Heart left ventricle (tissue), 16 donors: Measurements from ENCODE around the gene SPIRE1. TPM values are rescaled to one million over a fixed set of nuclear protein-coding genes. Genes with fewer than 3 reads are reported as not detected.
"Not testable (repeated sequence)": the region's sequence is repeated elsewhere in the genome, so short reads cannot be mapped to it uniquely, and the experiment has no call there.

Experiments used
- ATAC-seq, 4 donors: fragments of 200-7000 bp; cut with Tn5 transposase; one replicate each; pipeline ENCODE4 v1.9.1; 2020 to 2022; ENCODE audit warnings: moderate library complexity in 4 of 4, mild to moderate bottlenecking in 3 of 4, moderate number of reproducible peaks in 1 of 4
- DNase-seq, 5 donors: peaks; one replicate each; pipeline ENCODE4 v3.0.0-alpha.2; 2020
- H3K27ac ChIP-seq, 12 donors: fragments of 200-600 bp; sonication (generic) in 4 of 12; one replicate each; pipeline versions ENCODE4 v1.5.0 to v1.8.0; 2016 to 2022; ENCODE audit warnings: mild to moderate bottlenecking in 2 of 12
- H3K27me3 ChIP-seq, 9 donors: fragments of 200-600 bp; sonication (generic) in 2 of 9; one replicate each; pipeline versions ENCODE4 v1.5.1 to v1.8.0; 2016 to 2022; ENCODE audit warnings: mild to moderate bottlenecking in 3 of 9
- H3K36me3 ChIP-seq, 9 donors: fragments of 200-600 bp; sonication (generic) in 2 of 9; one replicate each; pipeline versions ENCODE4 v1.5.0 to v1.8.0; 2018 to 2022; ENCODE audit warnings: mild to moderate bottlenecking in 2 of 9
- H3K4me1 ChIP-seq, 12 donors: fragments of 200-600 bp; sonication (generic) in 4 of 12; one replicate each; pipeline versions ENCODE4 v1.5.0 to v1.8.0; 2016 to 2022; ENCODE audit warnings: mild to moderate bottlenecking in 3 of 12
- H3K4me3 ChIP-seq, 12 donors: fragments of 200-600 bp; sonication (generic) in 4 of 12; one replicate each; pipeline versions ENCODE4 v1.5.0 to v1.8.0; 2017 to 2022; ENCODE audit warnings: mild to moderate bottlenecking in 9 of 12, moderate library complexity in 4 of 12
- H3K9me3 ChIP-seq, 12 donors: fragments of 200-600 bp; sonication (generic) in 4 of 12; one replicate each; pipeline versions ENCODE4 v1.5.0 to v1.8.0; 2016 to 2022; ENCODE audit warnings: mild to moderate bottlenecking in 1 of 12
- CTCF ChIP-seq, 12 donors: fragments of 200-600 bp; sonication (generic) in 4 of 12; IDR thresholded peaks; one replicate each; pipeline versions ENCODE4 v1.5.0 to v1.8.0; 2018 to 2022; ENCODE audit warnings: antibody characterized with exemption in 12 of 12, mild to moderate bottlenecking in 5 of 12
- POLR2A ChIP-seq, 2 donors: fragments of 450-650 bp; IDR thresholded peaks; one replicate each; pipeline ENCODE4 v1.6.1; 2017; ENCODE audit warnings: antibody characterized with exemption in 2 of 2, mild to moderate bottlenecking in 2 of 2, moderate library complexity in 2 of 2
- WGBS, 4 donors: extraction: QIAGEN DNeasy Blood & Tissue Kit in 2 of 4; methylation state at CpG; one replicate each; pipeline versions ENCODE4 v1.1.5 to v1.1.7; 2013 to 2018; 5-methylcytosine and 5-hydroxymethylcytosine counted together
- intact Hi-C, 10 donors: fragments of 100-400 bp; cut with DNase I; formaldehyde crosslinking; loops; one replicate each; pipeline versions ENCODE4 v1.11.1 to v1.14.2; 2022
- polyA plus RNA-seq, 2 donors: library from polyadenylated mRNA; stranded (reverse); fragments of 200-250 nt; gene quantifications; one replicate each; pipeline ENCODE4 v1.2.3, GENCODE V29; 2013
- total RNA-seq, 9 donors: library from RNA; depleted of rRNA in 2 of 9; stranded (reverse); fragments of >200 nt in 2 of 9; fragmentation: NEBNext Ultra II Directional in 3 of 9; extraction: Animal tissue kit (Norgen Biotek cat#: 25700) in 3 of 9; gene quantifications; one replicate each; pipeline versions ENCODE4 v1.1.0 to v1.2.4, GENCODE V29; 2016 to 2023
- donor health status: ischemic (EF 13 %, LVEDD 7.1; RV severe dilation, severe dysfunction).
- donor health status: healthy with polysubstance abuse.
- donor health status: DM: no; HTN: yes; CAD: no.
- donor health status: DM: no; HTN: no; CAD: no.
- donor health status: ischemic (EF 25% LVEDD 6.9; RV normal size, moderate dysfunction).
- donor health status: ischemic (EF 25% LVEDD 5.7; RV mildly dilated, moderate dysfunction).
- donor health status: healthy.
- donor health status: DM: yes; HTN: yes; CAD: no.
- donor health status: ischemic (EF 35%, LVEDD 5.7; RV mildly dilated, moderate dysfunction).
- donor health status: nonischemic (EF 11% LVEDD 7.7; RV severe dilation, severe dysfunction).
- donor health status: DM: yes; HTN: yes; CAD: no.
- donor health status: PGD.
- donor health status: ischemic (EF 29% LVEDD 5.4; RV normal size, mild dysfunction).
- donor health status: nonischemic (EF 23%, LVEDD 6.1; RV moderate dilation, normal function).

Gene SPIRE1
- total and polyA plus RNA-seq, 11 donors: 8.3 to 67.6 (median 47.8) TPM

DNA sequence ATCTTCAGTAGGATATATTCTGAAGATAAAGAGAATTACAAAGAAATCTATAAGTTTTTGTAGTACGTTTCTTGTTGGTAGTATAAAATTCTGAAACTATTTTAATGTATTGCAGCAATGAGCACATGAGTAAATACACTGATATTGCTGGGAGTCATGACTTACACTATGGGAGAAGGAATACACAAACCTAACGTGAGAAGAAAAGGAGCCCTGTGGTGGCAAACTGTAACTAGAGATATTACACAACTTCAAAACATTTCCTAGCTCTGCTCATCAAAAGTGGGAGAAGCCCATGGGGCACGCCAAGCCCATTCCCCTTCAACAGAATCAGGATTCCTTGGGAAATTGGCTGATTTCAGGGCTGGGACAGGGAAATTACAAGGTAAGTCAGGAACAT, 20.5 kb downstream of the SPIRE1 start:
- no peaks in the 10 kb centered on the region for H3K9me3 ChIP-seq
- ATAC-seq: no peak
- no peak overlapping the region for H3K4me3 ChIP-seq
- peaks cover 0 to 13% (median 3%) of the 10 kb centered on the region in 12 donors for H3K4me1 ChIP-seq
- H3K36me3 ChIP-seq: peaks cover 0 to 10% (median 4%) of the 10 kb centered on the region in 9 donors
- TF ChIP-seq CTCF (IDR thresholded peaks at IDR 0.05): no peak
- no peak for TF ChIP-seq POLR2A (IDR thresholded peaks at IDR 0.05)
- no peaks in the 10 kb centered on the region for H3K27me3 ChIP-seq
- intact Hi-C loops: no loop called here
- WGBS, 4 donors: 81 to 92% (median 89%) methylated on average over 3 of the region's 3 CpGs
- no peak overlapping the region for H3K27ac ChIP-seq
- DNase-seq: no peak

GRCh38 chr18:12631831-12632477, 26.0 kb downstream of the SPIRE1 start:
- Histone ChIP-seq H3K27ac (no peak overlapping the region), H3K4me3 (no peak overlapping the region), H3K9me3 (peaks cover 0 to 4% (median 0%) of the 10 kb centered on the region in 12 donors), H3K36me3 (peaks cover 0 to 10% (median 4%) of the 10 kb centered on the region in 9 donors), H3K27me3 (no peaks in the 10 kb centered on the region), H3K4me1 (no peaks in the 10 kb centered on the region)
- intact Hi-C loops: no loop called here
- WGBS, 4 donors: 76 to 77% (median 77%) methylated on average over 6 of the region's 6 CpGs
- ATAC-seq (no peak), DNase-seq (no peak)
- TF ChIP-seq POLR2A (IDR thresholded peaks at IDR 0.05) (no peak), CTCF (IDR thresholded peaks at IDR 0.05) (no peak)

DNA sequence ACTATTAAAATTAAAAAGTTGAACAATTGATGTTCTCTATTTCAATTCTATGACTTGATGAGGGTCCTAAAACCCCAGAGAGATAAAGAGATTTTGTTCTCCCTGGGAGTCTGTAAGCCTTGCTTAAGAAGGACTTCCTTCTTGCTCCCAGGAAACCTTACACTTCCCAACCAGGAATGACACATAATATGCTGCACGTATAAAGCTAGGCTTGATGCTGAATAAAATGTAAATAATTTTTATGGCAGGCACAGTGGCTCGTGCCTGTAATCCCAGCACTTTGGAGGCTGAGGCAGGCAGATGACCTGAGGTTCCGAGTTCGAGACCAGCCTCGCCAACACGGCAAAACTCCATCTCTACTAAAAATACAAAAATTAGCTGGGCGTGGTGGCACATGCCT, 27.8 kb downstream of the SPIRE1 start:
- no peaks in the 10 kb centered on the region for H3K27me3 ChIP-seq
- no peaks in the 10 kb centered on the region for H3K4me1 ChIP-seq
- peaks cover 0 to 10% (median 4%) of the 10 kb centered on the region in 9 donors for H3K36me3 ChIP-seq
- TF ChIP-seq POLR2A (IDR thresholded peaks at IDR 0.05): no peak
- no peak for TF ChIP-seq CTCF (IDR thresholded peaks at IDR 0.05)
- ATAC-seq (no peak), DNase-seq (no peak)
- intact Hi-C loops: no loop called here
- H3K4me3 ChIP-seq: no peak overlapping the region
- H3K9me3 ChIP-seq: peaks cover 0 to 4% (median 0%) of the 10 kb centered on the region in 12 donors
- H3K27ac ChIP-seq: no peak overlapping the region
- WGBS, 4 donors: 91 to 94% (median 93%) methylated on average over 7 of the region's 7 CpGs

GRCh38 chr18:12628706-12629702, 28.9 kb downstream of the SPIRE1 start:
- Histone ChIP-seq H3K4me3 (no peak overlapping the region), H3K9me3 (peaks cover 0 to 4% (median 0%) of the 10 kb centered on the region in 12 donors), H3K36me3 (peaks cover 0 to 8% (median 4%) of the 10 kb centered on the region in 9 donors), H3K4me1 (no peaks in the 10 kb centered on the region), H3K27me3 (no peaks in the 10 kb centered on the region), H3K27ac (no peak overlapping the region)
- DNase-seq: no peak
- ATAC-seq: no peak
- 84 to 88% (median 87%) methylated on average over 4 of the region's 4 CpGs for WGBS, 4 donors
- TF ChIP-seq POLR2A (IDR thresholded peaks at IDR 0.05) (no peak), CTCF (IDR thresholded peaks at IDR 0.05) (no peak)
- intact Hi-C loops: loop anchor here in 1 of 10 donors (10.0 kb wide), 1 partner anchor 56 kb away; no protein-coding TSS in a partner anchor

DNA sequence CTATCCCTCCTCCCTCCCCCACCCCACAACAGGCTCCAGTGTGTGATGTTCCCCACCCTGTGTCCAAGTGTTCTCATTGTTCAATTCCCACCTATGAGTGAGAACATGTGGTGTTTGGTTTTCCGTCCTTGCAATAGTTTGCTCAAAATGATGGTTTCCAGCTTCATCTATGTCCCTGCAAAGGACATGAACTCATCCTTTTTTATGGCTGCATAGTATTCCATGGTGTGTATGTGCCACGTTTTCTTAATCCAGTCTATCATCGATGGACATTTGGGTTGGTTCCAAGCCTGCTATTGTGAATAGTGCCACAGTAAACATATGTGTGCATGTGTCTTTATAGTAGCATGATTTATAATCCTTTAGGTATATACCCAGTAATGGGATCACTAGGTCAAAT, 30.7 kb downstream of the SPIRE1 start:
- not testable (repeated sequence) for H3K9me3 ChIP-seq, H3K27me3 ChIP-seq, H3K27ac ChIP-seq, H3K4me1 ChIP-seq, H3K4me3 ChIP-seq, DNase-seq, ATAC-seq, H3K36me3 ChIP-seq
- WGBS, 4 donors: 90 to 99% (median 99%) methylated on average over 3 of the region's 3 CpGs
- intact Hi-C loops: loop anchor here in 1 of 10 donors (10.0 kb wide), 1 partner anchor 58 kb away; no protein-coding TSS in a partner anchor
